SK-N-MC (cell line): Measurements from ENCODE around the gene ANTXR2.

Source experiments
- DNase-seq: peaks from one replicate; pipeline ENCODE4 v3.0.0-alpha.2; 2011; ENCODE audit warnings: low read depth, low spot score
- H3K27ac ChIP-seq: fragments of 200-600 bp; sonication (generic); 2 replicates; pipeline ENCODE4 v1.5.1; 2016; ENCODE audit warnings: mixed run types
- H3K36me3 ChIP-seq: fragments of 200-600 bp; sonication (generic); 2 replicates; pipeline ENCODE4 v1.6.1; 2017; ENCODE audit warnings: antibody characterized with exemption, low read length, mixed read lengths; ENCODE audit not compliant: insufficient read depth
- H3K4me3 ChIP-seq: fragments of 200-600 bp; sonication (generic); 2 replicates; pipeline ENCODE4 v1.5.1; 2016
- H3K9ac ChIP-seq: fragments of 200-600 bp; sonication (generic); 2 replicates; pipeline ENCODE4 v1.8.0; 2017; ENCODE audit warnings: mixed run types, mixed read lengths; ENCODE audit not compliant: insufficient read length
- H3K9me3 ChIP-seq: fragments of 200-600 bp; sonication (generic); 2 replicates; pipeline ENCODE4 v1.6.1; 2017; ENCODE audit warnings: low read depth, mild to moderate bottlenecking, antibody characterized with exemption, low read length, moderate library complexity, mixed read lengths
- EZH2 ChIP-seq: fragments of 200-600 bp; sonication (generic); IDR thresholded peaks from one replicate; pipeline ENCODE4 v1.6.1; 2017; ENCODE audit warnings: antibody characterized with exemption
- FOXP2 ChIP-seq: optimal IDR thresholded peaks from 2 replicates; pipeline ENCODE3; 2011; ENCODE audit warnings: mild to moderate bottlenecking, moderate library complexity; ENCODE audit not compliant: insufficient read depth; ENCODE audit errors: extremely low read length, control extremely low read depth
- POLR2AphosphoS5 ChIP-seq: IDR thresholded peaks from 2 replicates; pipeline ENCODE4 v1.6.1; 2012; ENCODE audit warnings: mild to moderate bottlenecking, low read depth, low read length, borderline replicate concordance

The ANTXR2 gene

DNA sequence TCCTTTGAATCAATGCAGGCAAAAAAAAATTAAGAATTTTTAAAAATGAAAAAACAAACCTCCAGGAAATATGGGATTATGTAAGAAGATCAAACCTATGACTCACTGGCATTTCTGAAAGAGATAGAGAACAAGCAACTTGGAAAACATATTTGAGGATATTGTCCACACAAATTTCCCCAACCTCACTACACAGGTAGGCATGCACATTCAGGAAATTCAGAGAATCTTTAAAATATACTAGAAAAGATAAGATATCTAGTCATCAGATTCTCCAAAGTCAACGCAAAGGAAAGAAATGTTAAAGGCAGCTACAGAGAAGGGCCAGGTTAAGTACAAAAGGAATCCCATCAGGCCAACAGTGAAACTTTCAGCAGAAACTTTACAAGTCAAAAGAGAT is 85.6 kb downstream of the ANTXR2 start:
- Histone ChIP-seq H3K9ac (no peak overlapping the region), H3K4me3 (no peak overlapping the region), H3K9me3 (no peaks in the 10 kb centered on the region), H3K36me3 (no peaks in the 10 kb centered on the region), H3K27ac (no peak overlapping the region)
- no peak for DNase-seq
- TF ChIP-seq EZH2, result no peak
- no peak for TF ChIP-seq FOXP2
- TF ChIP-seq POLR2AphosphoS5, result no peak

DNA sequence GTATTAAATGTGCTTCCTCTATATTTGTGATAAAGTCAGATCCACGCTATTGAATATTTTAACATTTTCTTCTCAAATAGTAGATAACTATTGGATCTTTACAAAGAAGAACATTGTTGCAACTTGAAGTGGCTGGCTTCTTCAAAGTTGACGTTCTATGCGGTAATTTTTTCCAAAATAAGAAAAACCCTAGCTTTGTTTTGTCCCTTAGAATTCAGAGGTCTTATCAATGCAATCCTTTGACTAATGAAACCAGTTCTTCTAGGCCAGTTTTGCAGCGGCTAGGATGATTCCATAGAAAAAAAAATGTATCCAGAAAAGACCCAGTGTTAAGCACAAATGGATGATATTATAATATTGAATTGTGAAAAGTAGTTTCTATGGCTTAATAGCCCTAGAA is 89.6 kb downstream of the ANTXR2 start:
- H3K4me3 ChIP-seq, result no peak overlapping the region
- TF ChIP-seq FOXP2 (no peak), POLR2AphosphoS5 (no peak), EZH2 (no peak)
- no peak for DNase-seq
- no peak overlapping the region for H3K27ac ChIP-seq
- H3K9ac ChIP-seq, result no peak overlapping the region
- H3K36me3 ChIP-seq, result no peaks in the 10 kb centered on the region
- no peaks in the 10 kb centered on the region for H3K9me3 ChIP-seq

DNA sequence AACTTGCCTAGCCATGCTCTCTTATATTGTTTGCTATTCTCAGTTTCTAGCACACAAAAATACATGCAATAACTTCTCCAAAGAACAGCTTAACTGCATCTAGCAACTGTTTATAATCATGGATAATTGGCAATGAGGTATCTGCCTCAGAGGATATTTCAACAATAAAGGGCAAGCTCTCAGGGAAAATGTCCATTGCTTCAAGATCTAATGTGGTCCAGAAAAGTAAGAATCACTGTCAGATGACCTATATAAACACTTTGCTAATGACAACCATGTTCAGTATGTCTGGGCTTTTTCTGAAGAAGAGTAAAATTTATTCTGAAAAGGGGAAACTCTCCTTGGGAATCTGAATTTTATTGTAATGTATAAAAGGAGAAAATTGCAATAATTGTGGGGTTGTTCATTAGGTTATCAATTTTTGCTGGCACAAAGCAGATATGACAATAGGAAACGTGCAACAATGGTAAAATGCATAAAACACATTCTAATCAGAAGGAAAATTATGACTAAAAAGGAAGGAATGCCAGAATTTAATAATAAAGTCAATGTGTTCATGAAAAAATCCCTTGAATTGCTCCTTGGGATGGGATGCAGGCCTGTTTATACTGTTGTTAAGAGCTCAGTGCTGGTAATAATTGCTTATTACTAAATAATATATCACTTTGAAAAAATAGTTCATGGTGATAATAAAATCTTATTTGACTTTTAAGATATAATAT is 90.3 kb downstream of the ANTXR2 start:
- TF ChIP-seq EZH2 (no peak), POLR2AphosphoS5 (no peak)
- Histone ChIP-seq H3K27ac (no peak overlapping the region), H3K36me3 (peaks cover 2% of the 10 kb centered on the region), H3K9ac (no peak overlapping the region), H3K4me3 (no peak overlapping the region), H3K9me3 (no peaks in the 10 kb centered on the region)
- no peak for DNase-seq

DNA sequence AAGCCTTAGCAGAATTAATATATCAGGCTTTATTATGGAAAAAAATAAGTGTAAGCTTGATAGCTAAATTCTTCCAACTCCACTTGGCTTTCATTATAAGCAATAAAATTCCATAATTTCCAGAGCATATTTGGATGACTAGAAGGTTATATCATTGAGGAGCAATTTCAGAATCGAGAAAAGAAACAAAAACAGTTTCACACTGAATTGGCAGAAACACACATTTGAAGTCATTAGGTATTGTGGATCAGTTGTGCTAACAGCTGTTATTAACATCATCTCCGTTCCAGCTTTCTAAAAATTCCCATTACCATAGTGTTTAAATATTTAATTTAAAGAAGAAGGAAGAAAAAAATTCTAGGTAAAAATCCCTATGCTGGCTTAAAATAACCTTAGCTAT is 92.6 kb downstream of the ANTXR2 start:
- Histone ChIP-seq H3K9me3 (no peaks in the 10 kb centered on the region), H3K9ac (no peak overlapping the region), H3K36me3 (peaks cover 7% of the 10 kb centered on the region), H3K4me3 (no peak overlapping the region), H3K27ac (no peak overlapping the region)
- no peak for TF ChIP-seq POLR2AphosphoS5
- no peak for TF ChIP-seq EZH2
- TF ChIP-seq FOXP2, result no peak
- no peak for DNase-seq

DNA sequence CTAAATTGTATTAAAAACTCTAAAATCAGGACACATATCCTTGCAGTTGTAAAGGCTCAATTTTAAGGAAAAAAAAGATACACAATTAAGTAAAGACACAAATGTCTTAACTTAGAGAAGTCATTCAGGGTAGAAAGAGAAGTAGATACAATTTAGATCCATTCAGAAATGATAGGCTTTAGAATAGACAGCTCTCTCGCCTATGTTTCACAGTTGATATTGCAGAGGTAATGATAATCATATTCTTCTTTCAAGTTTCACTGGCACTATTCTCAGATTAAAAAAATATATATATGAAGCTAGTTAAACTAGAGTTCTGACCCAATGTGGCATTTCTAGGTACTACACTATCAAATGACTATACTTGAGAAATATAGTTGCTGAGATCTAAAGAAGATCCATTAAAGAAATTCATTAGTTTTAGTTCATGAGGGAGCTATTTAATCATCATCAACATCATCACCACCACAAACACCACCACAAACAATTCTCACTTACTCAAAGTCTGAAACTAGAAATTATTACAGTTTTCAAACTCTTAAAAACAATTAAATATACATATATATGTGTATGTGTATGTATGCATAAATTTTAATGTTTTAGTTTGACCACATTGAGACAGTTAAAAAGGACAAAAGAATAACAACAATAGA is 93.1 kb downstream of the ANTXR2 start:
- no peak overlapping the region for H3K4me3 ChIP-seq
- DNase-seq, result no peak
- no peak overlapping the region for H3K27ac ChIP-seq
- TF ChIP-seq POLR2AphosphoS5 (no peak), EZH2 (no peak), FOXP2 (no peak)
- peaks cover 7% of the 10 kb centered on the region for H3K36me3 ChIP-seq
- H3K9ac ChIP-seq, result no peak overlapping the region
- H3K9me3 ChIP-seq, result no peaks in the 10 kb centered on the region

DNA sequence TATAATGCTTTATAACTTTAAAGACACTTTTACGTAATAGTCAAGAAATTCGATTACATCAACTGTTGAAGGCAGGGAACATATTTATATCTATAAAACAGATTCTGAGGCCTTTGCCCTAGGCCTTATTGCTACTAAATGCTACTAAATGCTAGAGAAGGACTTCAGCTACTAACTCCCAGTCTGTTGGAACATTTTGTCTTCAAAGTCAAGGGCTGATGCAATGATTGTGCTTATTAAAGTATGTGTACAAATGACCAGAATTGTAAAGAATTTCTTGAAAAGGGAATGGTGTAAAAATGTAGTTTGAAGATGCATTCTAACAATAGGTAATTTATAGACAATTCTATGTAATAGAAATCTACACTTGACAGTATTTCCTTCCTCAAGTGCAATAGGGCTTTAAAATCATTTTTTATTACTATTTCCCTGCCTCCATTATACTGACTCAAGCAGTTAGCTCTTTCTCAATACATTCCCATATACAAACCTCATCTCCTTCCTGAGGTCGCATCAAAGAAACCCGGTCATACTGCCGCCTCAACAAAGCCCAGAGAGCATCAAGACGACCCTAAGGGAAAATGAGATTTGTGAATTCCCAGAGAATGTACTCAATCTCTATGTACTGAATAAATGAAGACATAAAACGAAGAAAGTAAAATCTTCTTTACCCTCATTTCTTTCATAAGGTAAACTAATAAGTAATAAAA is 95.7 kb downstream of the ANTXR2 start:
- no peak for DNase-seq

DNA sequence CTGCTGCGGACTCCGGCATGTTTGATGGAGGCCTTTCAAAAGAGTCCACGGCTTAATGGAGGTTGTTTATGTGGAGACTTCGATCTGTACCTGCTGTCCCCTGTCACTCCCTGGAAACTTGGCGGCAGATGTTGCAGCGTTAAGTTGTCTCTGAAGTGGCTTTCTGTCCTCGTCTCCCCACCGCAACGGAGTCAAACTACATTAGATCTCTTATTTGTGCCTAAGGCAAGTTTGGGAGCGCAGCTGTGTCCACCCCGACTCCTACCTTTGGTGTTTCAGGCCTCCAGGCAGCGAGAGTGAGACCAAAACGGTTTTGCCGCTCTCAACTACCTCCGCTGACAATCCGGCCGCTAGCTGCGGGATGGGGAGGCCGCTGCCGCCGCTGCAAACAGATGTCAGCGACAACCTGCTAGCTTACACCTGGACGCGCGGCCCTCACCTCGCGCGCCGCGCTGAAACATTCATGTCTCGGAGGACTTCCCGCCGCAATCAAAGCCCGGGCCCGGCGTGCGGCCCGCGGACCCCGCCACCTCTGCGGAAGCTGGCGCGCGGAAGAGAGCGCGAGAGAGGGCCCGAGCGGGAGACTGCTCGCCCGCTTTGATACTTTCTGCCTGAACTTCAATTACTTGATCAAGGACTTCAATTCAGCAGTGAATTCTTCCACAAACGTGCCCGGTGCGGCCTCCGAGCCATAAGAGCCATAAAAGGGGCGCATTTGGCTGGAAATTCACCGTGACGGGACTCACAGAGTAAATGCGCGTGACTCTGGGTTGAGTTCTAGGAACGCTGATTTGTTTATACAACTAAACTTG is 108.4 kb downstream of the ANTXR2 start:
- H3K9me3 ChIP-seq, result no peaks in the 10 kb centered on the region
- no peaks in the 10 kb centered on the region; the same call in 1 of the 2 replicates for H3K36me3 ChIP-seq
- H3K9ac ChIP-seq, result no peak overlapping the region
- H3K4me3 ChIP-seq, result no peak overlapping the region
- H3K27ac ChIP-seq, result no peak overlapping the region
- DNase-seq, result no peak
- TF ChIP-seq FOXP2, result no peak
- TF ChIP-seq EZH2, result no peak
- no peak for TF ChIP-seq POLR2AphosphoS5

More for the DNA sequence above, 95.7 kb downstream of the ANTXR2 start:
- Histone ChIP-seq H3K27ac (peak overlapping the region; percentile 76), H3K36me3 (peaks cover 7% of the 10 kb centered on the region), H3K9me3 (no peaks in the 10 kb centered on the region), H3K9ac (no peak overlapping the region), H3K4me3 (no peak overlapping the region; the same call in 1 of the 2 replicates)
- no peak for TF ChIP-seq POLR2AphosphoS5
- TF ChIP-seq FOXP2, result no peak
- no peak for TF ChIP-seq EZH2

DNA sequence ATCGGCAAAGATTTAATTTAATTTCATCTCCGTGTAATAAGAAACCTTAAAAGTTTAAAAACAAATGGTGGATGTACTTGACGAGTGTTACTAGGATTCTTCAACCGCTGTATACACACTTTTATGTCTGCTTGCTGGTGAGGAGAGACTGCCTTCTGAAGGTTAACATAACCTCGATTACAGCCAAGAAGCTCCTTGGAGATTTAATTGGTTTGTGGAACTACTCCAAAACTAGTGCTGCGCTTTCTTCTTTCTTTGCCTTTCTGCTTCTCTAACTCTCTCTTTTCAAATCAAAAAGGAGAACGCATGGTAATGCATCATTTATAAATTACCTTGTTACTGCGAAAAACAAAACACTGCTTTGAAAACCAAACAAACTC is 109.0 kb downstream of the ANTXR2 start:
- Histone ChIP-seq H3K9ac (no peak overlapping the region), H3K27ac (no peak overlapping the region), H3K36me3 (no peaks in the 10 kb centered on the region; the same call in 1 of the 2 replicates), H3K4me3 (no peak overlapping the region), H3K9me3 (no peaks in the 10 kb centered on the region)
- no peak for TF ChIP-seq EZH2
- no peak for TF ChIP-seq FOXP2
- no peak for TF ChIP-seq POLR2AphosphoS5
- no peak for DNase-seq
